ENCODE results near the gene IFTAP. TPM values are rescaled to one million over a fixed set of nuclear protein-coding genes. Genes with fewer than 3 reads are reported as not detected.
A peak's percentile ranks its signal among the peaks of the same experiment; 100 is the strongest.

The IFTAP gene
- total RNA-seq, 1 experiment from 2014 or later = 35.0 TPM

GRCh38 chr11:36615826-36616225, 21.5 kb downstream of the IFTAP start:
- DNase-seq = no peak
- Histone ChIP-seq H3K36me3 (no peaks in the 10 kb centered on the region), H3K9me3 (replicated peaks) (no peaks in the 10 kb centered on the region), H3K4me1 (peaks cover 22% of the 10 kb centered on the region), H3K27me3 (no peaks in the 10 kb centered on the region), H3K27ac (no peak overlapping the region), H3K4me3 (no peak overlapping the region)

DNA sequence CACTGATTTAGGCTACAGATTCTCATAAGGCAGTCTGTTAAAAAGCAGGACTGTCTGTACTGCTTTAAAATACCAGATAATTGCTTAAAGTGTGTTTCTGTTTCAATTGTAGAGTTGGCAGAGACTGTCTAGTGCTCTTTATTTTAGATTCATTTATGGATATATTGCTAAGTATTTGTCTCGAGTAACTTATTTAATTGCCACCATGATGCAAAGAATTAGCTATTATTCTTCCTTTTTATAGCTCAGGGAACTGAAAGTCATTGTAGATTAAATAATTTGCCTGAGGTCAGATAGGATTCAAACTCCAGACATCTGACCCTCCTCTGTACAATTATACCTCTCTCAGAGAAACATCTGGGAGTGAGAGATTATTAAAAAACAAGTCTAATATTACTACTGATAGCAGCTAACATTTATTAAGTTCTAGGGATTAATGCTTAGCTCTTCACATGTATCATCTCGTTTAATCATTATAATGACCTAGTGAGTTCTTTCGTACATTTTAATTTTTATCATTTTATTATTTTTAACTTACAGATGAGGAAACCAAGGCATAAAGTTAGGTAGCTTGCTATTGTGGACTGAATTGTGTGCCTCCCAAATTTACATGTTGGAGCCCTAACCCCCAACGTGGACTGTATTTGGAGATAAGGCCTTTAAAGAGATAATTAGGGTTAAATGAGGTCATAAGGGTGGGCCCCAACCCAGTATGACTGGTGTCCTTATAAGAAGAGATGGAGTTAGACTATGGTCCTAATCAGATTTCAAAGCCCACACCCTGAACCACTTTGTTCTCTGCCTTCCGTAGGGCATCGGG, 23.5 kb downstream of the IFTAP start:
- Histone ChIP-seq H3K36me3 (no peaks in the 10 kb centered on the region), H3K4me3 (no peak overlapping the region), H3K27ac (no peak overlapping the region), H3K4me1 (peaks cover 22% of the 10 kb centered on the region), H3K27me3 (no peaks in the 10 kb centered on the region), H3K9me3 (replicated peaks) (no peaks in the 10 kb centered on the region)
- no peak for DNase-seq

GRCh38 chr11:36618363-36619047, 24.2 kb downstream of the IFTAP start:
- no peak for DNase-seq
- Histone ChIP-seq H3K27me3 (no peaks in the 10 kb centered on the region), H3K4me1 (peaks cover 22% of the 10 kb centered on the region), H3K9me3 (replicated peaks) (no peaks in the 10 kb centered on the region), H3K4me3 (no peak overlapping the region), H3K36me3 (no peaks in the 10 kb centered on the region), H3K27ac (no peak overlapping the region)

DNA sequence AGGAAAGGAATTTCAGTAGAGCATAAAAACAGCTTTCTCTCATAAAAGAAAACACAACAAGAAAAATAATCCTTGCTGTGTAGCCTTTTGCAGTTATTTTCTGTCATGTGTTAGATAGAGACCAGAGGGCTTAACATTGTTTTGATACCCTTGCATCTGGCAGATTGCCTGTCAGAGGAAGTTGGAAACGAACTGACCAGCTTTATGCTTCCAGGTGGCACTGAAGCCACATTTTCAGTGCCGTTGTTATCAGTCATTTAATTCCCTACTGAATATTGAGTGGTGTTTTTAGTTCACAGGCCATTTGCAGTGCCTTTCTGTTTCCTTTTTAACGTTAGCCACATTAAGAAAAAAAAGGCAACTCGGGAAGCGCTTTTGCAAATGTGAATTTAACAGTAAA, 25.2 kb downstream of the IFTAP start:
- Histone ChIP-seq H3K36me3 (no peaks in the 10 kb centered on the region), H3K27me3 (no peaks in the 10 kb centered on the region), H3K4me3 (no peak overlapping the region), H3K27ac (peak overlapping the region; percentile 4; the same call in 1 of the 2 replicates), H3K4me1 (peaks cover 22% of the 10 kb centered on the region), H3K9me3 (replicated peaks) (no peaks in the 10 kb centered on the region)
- peak; percentile 52 to 72 for DNase-seq

GRCh38 chr11:36620246-36620645, 25.9 kb downstream of the IFTAP start:
- no peak overlapping the region for H3K27ac ChIP-seq

GRCh38 chr11:36622431-36623136, 28.3 kb downstream of the IFTAP start:
- no peaks in the 10 kb centered on the region for H3K9me3 ChIP-seq (replicated peaks)
- no peak overlapping the region for H3K27ac ChIP-seq
- no peaks in the 10 kb centered on the region for H3K36me3 ChIP-seq
- H3K4me3 ChIP-seq = no peak overlapping the region
- H3K27me3 ChIP-seq = no peaks in the 10 kb centered on the region
- H3K4me1 ChIP-seq = peaks cover 36% of the 10 kb centered on the region
- peak in 1 of 2 experiments; percentile 55 for DNase-seq

More at GRCh38 chr11:36620246-36620645, 25.9 kb downstream of the IFTAP start:
- no peak for DNase-seq
- Histone ChIP-seq H3K36me3 (no peaks in the 10 kb centered on the region), H3K27me3 (no peaks in the 10 kb centered on the region), H3K4me1 (peaks cover 22% of the 10 kb centered on the region), H3K9me3 (replicated peaks) (no peaks in the 10 kb centered on the region), H3K4me3 (no peak overlapping the region)

DNA sequence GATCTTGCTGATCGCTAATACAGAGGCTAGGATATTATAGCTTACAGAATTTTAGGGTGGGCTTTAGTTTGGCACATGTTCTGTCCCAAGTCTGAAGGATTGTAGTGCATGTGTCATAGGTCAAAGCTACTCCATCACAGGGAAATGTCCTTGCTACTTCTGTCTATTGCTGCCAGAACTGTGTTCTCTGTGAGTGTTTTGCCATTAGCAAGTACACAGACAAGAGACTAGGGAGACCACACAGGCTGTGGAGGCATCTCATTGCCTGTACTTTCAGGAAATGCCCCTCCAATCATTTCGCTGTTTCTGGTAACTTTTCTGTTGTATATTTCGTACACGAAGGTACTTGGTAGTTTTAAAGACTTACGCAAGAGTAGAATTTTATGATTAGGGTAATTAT, 29.2 kb downstream of the IFTAP start:
- DNase-seq = no peak
- Histone ChIP-seq H3K27ac (no peak overlapping the region), H3K9me3 (replicated peaks) (no peaks in the 10 kb centered on the region), H3K4me3 (no peak overlapping the region), H3K36me3 (no peaks in the 10 kb centered on the region), H3K4me1 (peaks cover 42% of the 10 kb centered on the region), H3K27me3 (no peaks in the 10 kb centered on the region)

DNA sequence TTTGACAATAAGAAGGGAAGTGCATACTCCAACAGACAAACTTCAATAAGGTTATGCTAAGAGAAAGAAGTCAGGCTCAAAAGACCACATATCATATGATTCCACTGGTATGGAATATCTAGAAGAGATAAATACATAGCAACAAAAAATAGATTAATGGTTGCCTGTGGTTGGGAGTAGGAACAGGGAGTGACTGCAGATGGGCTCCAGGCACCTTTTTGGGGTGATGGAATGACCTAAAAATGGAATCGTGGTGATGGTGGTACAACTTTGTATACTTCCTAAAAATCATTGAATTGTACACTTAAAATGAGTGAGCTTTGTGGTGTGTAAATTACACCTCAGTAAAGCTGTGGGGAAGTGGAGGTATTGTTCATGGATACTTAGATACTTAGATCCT, 32.7 kb downstream of the IFTAP start:
- Histone ChIP-seq H3K27ac (peak overlapping the region; percentile 62), H3K4me1 (peaks cover 30% of the 10 kb centered on the region), H3K36me3 (no peaks in the 10 kb centered on the region), H3K4me3 (no peak overlapping the region), H3K27me3 (no peaks in the 10 kb centered on the region), H3K9me3 (replicated peaks) (no peaks in the 10 kb centered on the region)
- DNase-seq = no peak

DNA sequence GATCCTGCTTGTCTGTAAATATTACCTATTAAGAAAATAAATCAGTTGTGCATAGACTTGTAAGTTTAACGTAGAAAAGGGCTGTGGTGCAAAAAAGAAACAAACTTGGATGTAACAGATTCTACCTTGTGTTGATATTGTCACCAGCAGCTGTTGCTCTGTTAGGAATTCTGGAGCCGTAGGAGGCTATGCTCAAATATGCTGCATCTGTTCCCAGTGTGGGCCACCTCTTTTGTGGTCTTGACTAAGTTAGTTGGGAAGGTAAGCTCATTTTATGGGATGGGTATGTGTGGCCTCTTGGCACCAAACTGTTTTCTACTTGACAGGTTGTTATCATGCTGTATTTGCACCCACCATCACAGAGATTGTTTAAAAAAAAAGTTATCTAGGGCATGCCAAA, 33.2 kb downstream of the IFTAP start:
- Histone ChIP-seq H3K9me3 (replicated peaks) (no peaks in the 10 kb centered on the region), H3K36me3 (no peaks in the 10 kb centered on the region), H3K27me3 (no peaks in the 10 kb centered on the region), H3K4me3 (no peak overlapping the region), H3K27ac (peak overlapping the region; percentile 62), H3K4me1 (peaks cover 30% of the 10 kb centered on the region)
- DNase-seq = peak; percentile 68 to 77

GRCh38 chr11:36628141-36628540, 33.8 kb downstream of the IFTAP start:
- DNase-seq = no peak
- Histone ChIP-seq H3K4me3 (no peak overlapping the region), H3K9me3 (replicated peaks) (no peaks in the 10 kb centered on the region), H3K27ac (no peak overlapping the region; the same call in 1 of the 2 replicates), H3K4me1 (peaks cover 30% of the 10 kb centered on the region), H3K36me3 (no peaks in the 10 kb centered on the region), H3K27me3 (no peaks in the 10 kb centered on the region)

DNA sequence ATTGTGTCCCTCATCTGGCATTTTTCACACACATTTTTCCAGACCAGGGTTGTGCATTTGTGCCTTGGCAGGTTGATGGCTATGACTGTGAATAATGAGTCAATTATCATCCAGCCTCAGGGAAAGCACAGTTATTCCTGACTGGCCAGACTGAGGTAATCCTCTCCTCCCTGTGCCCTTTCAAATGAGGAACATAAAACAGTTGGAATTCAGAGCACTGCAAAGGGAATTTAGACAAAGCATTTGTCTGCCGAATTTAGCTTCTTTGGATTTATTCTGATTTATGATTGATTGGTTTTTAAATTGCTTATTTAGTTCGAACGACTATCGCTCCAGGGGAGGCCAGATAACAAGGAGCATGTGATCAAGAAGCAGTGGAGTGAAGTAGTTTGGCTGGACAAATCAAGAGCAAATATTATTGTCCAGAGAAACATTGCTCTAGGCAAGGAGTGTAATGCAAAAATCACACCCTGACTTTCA, 34.5 kb downstream of the IFTAP start:
- no peak overlapping the region for H3K4me3 ChIP-seq
- H3K27me3 ChIP-seq = no peaks in the 10 kb centered on the region
- H3K27ac ChIP-seq = no peak overlapping the region
- no peaks in the 10 kb centered on the region for H3K36me3 ChIP-seq
- H3K9me3 ChIP-seq (replicated peaks) = no peaks in the 10 kb centered on the region
- peaks cover 30% of the 10 kb centered on the region for H3K4me1 ChIP-seq
- DNase-seq = no peak

DNA sequence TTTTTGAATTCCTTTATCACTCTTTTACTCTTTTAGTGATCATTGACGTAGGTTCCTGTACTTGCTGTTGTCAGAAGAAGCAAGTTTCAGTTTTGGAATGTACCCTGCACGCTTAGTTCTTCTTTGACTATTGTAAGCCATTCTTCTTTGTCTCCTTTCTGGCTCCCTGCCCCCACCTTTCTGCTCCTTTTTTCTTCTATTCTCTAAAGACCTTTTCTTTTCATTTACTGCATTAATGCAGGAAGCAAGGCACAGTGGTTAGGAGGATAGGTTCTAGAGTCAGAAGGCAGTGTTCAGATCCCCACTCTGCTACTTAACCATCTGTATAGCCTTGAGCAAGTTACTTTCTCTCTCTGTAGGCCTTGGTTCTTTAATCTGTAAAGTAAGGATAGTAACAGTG, 37.5 kb downstream of the IFTAP start:
- Histone ChIP-seq H3K4me1 (peaks cover 24% of the 10 kb centered on the region), H3K9me3 (replicated peaks) (no peaks in the 10 kb centered on the region), H3K36me3 (no peaks in the 10 kb centered on the region), H3K27me3 (no peaks in the 10 kb centered on the region), H3K27ac (no peak overlapping the region), H3K4me3 (no peak overlapping the region)
- DNase-seq = no peak

- Histone ChIP-seq H3K4me3 (no peak overlapping the region), H3K27ac (no peak overlapping the region), H3K9me3 (replicated peaks) (no peaks in the 10 kb centered on the region), H3K4me1 (no peaks in the 10 kb centered on the region), H3K36me3 (no peaks in the 10 kb centered on the region), H3K27me3 (no peaks in the 10 kb centered on the region)
- DNase-seq = no peak
These were observed 41.0 kb downstream of the IFTAP start for GRCh38 chr11:36635066-36635862.

DNA sequence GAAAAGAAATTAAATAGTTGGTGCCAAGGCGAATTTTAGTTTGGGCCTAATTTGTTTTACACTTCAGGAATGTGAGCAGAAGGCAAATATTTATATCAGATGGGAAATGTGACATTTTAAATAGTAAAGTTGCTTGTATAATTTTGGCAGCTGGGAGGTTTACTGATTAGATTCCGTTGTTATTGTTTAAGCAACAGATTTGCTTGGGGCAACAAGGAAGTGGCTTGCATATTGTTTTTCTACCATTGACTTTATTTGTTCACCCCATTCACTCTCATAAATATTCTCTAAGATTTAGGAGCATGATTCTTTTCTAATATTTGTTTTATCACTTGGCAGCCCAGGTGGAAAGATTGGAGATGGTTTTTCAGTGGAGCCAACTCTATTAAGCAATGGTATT, 44.3 kb downstream of the IFTAP start:
- Histone ChIP-seq H3K9me3 (replicated peaks) (no peaks in the 10 kb centered on the region), H3K36me3 (no peaks in the 10 kb centered on the region), H3K27ac (no peak overlapping the region), H3K4me1 (no peaks in the 10 kb centered on the region), H3K4me3 (no peak overlapping the region), H3K27me3 (no peaks in the 10 kb centered on the region)
- no peak for DNase-seq
